ENCODE measurements around the gene PIK3C2G.
A peak's percentile ranks its signal among the peaks of the same experiment; 100 is the strongest.
"Not testable (repeated sequence)": the region's sequence is repeated elsewhere in the genome, so short reads cannot be mapped to it uniquely, and the experiment has no call there.

The PIK3C2G gene

DNA sequence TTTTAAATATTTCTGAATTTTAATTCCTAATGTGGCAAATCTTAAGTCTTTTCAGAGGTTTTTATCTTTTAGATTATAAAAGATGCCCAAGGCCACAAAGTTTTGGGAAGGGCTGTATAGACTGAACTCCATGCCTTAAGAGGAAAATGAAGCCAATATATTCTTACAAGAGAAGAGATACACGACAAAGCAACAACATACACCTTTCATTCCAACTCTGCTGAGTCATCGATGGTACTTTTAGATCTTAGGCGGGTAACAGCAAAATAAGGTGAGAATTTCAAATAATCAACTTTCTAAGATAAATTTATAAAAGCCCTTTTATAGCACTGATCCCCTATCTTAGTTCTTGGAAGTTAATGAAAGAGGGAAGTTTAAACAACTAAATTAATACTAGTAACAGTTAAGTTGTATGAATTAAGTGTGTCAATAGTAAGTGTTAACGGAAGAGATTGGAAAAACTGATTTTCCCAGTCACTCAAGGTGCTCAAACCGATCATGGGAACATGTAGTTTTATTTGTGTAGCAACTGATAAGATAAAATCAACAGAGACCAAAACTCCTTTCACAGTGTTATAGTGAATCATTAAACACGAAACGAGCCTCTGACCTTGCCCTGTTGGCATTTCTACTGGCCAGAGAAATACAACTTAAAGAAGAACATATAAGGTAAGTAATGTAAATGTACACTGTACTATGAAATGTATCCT lies 18.8 kb upstream of the PIK3C2G start:
- Histone ChIP-seq H3K27me3 (replicated peaks; ENCODE audit: control insufficient read depth, insufficient read depth, low read length) (no peaks in the 10 kb centered on the region), H3K4me3 (replicated peaks; ENCODE audit: low read depth, low read length) (no peak overlapping the region), H3K36me3 (ENCODE audit: control insufficient read depth, insufficient read depth, low read length) (no peaks in the 10 kb centered on the region)
- TF ChIP-seq, protein P1, sequence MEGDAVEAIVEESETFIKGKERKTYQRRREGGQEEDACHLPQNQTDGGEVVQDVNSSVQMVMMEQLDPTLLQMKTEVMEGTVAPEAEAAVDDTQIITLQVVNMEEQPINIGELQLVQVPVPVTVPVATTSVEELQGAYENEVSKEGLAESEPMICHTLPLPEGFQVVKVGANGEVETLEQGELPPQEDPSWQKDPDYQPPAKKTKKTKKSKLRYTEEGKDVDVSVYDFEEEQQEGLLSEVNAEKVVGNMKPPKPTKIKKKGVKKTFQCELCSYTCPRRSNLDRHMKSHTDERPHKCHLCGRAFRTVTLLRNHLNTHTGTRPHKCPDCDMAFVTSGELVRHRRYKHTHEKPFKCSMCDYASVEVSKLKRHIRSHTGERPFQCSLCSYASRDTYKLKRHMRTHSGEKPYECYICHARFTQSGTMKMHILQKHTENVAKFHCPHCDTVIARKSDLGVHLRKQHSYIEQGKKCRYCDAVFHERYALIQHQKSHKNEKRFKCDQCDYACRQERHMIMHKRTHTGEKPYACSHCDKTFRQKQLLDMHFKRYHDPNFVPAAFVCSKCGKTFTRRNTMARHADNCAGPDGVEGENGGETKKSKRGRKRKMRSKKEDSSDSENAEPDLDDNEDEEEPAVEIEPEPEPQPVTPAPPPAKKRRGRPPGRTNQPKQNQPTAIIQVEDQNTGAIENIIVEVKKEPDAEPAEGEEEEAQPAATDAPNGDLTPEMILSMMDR (IDR thresholded peaks at IDR 0.05; ENCODE audit: insufficient read depth, low read length, poor library complexity, severe bottlenecking) = no peak
- no peak for DNase-seq (ENCODE audit: extremely low read depth, insufficient read length)

DNA sequence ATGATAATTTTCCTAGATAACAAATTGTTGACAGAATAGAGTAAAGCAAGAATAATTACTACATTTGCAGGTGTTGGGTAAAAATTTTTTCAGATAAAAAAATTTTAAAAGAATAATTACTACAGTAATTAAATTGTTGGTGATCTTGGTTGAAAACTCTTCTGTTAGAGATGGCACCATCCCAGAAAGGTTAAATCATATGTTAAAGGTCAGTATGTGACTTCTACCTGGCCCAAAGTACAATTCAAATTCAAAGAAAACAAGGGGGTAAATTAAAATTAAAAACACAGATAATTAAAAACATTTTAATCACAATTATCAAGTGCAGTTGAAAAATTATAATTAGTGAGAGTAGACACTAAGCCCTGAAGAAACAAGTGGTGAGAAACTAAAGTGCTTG lies 18.1 kb upstream of the PIK3C2G start:
- TF ChIP-seq, protein P1 (IDR thresholded peaks at IDR 0.05; ENCODE audit: insufficient read depth, low read length, poor library complexity, severe bottlenecking) = no peak
- H3K36me3 ChIP-seq (ENCODE audit: control insufficient read depth, insufficient read depth, low read length) = no peaks in the 10 kb centered on the region
- DNase-seq (ENCODE audit: extremely low read depth, insufficient read length) = no peak
- no peaks in the 10 kb centered on the region for H3K27me3 ChIP-seq (replicated peaks; ENCODE audit: control insufficient read depth, insufficient read depth, low read length)
- no peak overlapping the region for H3K4me3 ChIP-seq (replicated peaks; ENCODE audit: low read depth, low read length)

- DNase-seq (ENCODE audit: extremely low read depth, insufficient read length) = no peak
- H3K4me3 ChIP-seq (replicated peaks; ENCODE audit: low read depth, low read length) = no peak overlapping the region
- TF ChIP-seq, protein P1 (IDR thresholded peaks at IDR 0.05; ENCODE audit: insufficient read depth, low read length, poor library complexity, severe bottlenecking) = no peak
Observed at GRCh38 chr12:18246066-18246465, 15.3 kb upstream of the PIK3C2G start.

DNA sequence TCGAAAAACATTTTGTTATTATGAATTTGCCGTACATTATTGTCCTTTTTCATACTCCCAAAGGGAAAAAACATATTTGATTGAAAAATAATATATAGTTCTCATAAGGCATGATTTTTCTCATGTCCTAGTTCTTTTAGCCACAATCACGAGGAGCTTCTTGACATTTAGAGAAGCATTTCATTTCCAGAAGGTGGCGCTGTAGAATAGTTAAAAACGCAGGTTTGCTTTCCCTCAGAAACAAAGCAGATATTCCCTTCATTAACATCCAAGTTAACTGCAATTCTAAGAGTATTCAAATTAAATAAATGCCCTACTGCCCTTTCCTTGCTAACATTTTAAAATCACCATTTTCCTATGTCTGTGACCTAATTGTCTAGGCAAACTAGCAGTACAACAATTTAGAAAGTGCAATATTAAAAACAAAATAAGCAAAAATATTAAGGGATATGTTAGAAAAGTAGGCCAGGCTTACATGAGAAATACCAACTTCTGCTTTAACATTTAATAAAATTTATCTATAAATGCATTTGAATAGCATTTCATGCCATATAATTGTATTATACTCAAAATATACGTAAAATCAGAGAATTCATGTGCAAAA lies 10.9 kb upstream of the PIK3C2G start:
- H3K4me3 ChIP-seq (replicated peaks; ENCODE audit: low read depth, low read length) = no peak overlapping the region
- TF ChIP-seq, protein P1 (IDR thresholded peaks at IDR 0.05; ENCODE audit: insufficient read depth, low read length, poor library complexity, severe bottlenecking) = peak; percentile 64
- no peaks in the 10 kb centered on the region for H3K36me3 ChIP-seq (ENCODE audit: control insufficient read depth, insufficient read depth, low read length)
- no peak for DNase-seq (ENCODE audit: extremely low read depth, insufficient read length)
- H3K27me3 ChIP-seq (replicated peaks; ENCODE audit: control insufficient read depth, insufficient read depth, low read length) = no peaks in the 10 kb centered on the region

More at GRCh38 chr12:18246066-18246465, 15.3 kb upstream of the PIK3C2G start:
- no peaks in the 10 kb centered on the region for H3K36me3 ChIP-seq (ENCODE audit: control insufficient read depth, insufficient read depth, low read length)
- H3K27me3 ChIP-seq (replicated peaks; ENCODE audit: control insufficient read depth, insufficient read depth, low read length) = no peaks in the 10 kb centered on the region

DNA sequence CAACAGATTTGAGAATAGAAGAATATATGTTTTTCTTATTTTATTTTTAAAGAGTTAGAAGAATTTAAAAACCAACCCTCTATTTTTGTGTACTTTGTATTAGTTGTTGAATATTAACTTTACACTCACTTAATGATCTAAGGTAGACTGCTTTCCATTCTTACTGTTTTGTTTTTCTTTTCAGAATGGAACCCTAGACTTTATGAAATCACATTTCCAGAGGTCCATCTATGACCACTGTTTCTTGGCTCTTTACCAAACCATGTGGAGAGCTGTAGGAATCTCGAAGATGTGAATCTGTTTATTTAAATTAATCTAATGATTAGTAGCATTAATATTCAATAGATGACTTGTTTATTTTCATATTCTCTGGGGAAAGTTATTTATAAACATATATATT lies 7.2 kb upstream of the PIK3C2G start:
- Histone ChIP-seq H3K36me3 (ENCODE audit: control insufficient read depth, insufficient read depth, low read length) (no peaks in the 10 kb centered on the region), H3K4me3 (replicated peaks; ENCODE audit: low read depth, low read length) (no peak overlapping the region), H3K27me3 (replicated peaks; ENCODE audit: control insufficient read depth, insufficient read depth, low read length) (no peaks in the 10 kb centered on the region)
- no peak for DNase-seq (ENCODE audit: extremely low read depth, insufficient read length)
- TF ChIP-seq, protein P1 (IDR thresholded peaks at IDR 0.05; ENCODE audit: insufficient read depth, low read length, poor library complexity, severe bottlenecking) = no peak

DNA sequence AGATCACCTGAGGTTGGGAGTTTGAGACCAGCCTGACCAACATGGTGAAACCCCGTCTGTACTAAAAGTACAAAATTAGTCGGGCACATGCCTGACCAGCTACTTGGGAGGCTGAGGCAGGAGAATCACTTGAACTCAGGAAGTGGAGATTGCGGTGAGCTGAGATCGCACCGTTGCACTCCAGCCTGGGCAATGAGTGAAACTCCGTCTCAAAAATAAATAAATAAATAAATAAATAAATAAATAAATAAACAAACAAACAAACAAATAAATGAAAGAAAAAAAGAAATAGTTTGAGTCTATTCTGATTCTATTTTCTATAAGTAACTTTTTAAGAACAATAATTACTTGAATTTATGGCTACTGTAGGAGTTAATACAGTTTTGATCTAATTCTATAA lies 6.3 kb upstream of the PIK3C2G start:
- not testable (repeated sequence) for H3K4me3 ChIP-seq (replicated peaks; ENCODE audit: low read depth, low read length); DNase-seq (ENCODE audit: extremely low read depth, insufficient read length)

More for the DNA sequence above, 6.3 kb upstream of the PIK3C2G start:
- H3K36me3 ChIP-seq (ENCODE audit: control insufficient read depth, insufficient read depth, low read length); H3K27me3 ChIP-seq (replicated peaks; ENCODE audit: control insufficient read depth, insufficient read depth, low read length): not testable (repeated sequence)

Measured in GM06990 (cell line).